ENCODE data around the gene NDUFA11. TPM values are rescaled to one million over a fixed set of nuclear protein-coding genes. Genes with fewer than 3 reads are reported as not detected.

Gene NDUFA11
- total and polyA plus RNA-seq, 2 of the 13 experiments (the other 11 are each of a cell fraction or from before 2014, with no cell fraction given) = 286 to 378 TPM

GRCh38 chr19:5870986-5871394, 32.6 kb downstream of the NDUFA11 start (continued):
- TF ChIP-seq ATF1 (CRISPR knock-in tag; IDR thresholded peaks at IDR 0.05) (peak; percentile 66), REST (IDR thresholded peaks at IDR 0.05; ENCODE audit: borderline replicate concordance in 1 of 2, low read depth in 1 of 2, low read length in 2 of 2) (peak in 1 of 2 experiments; percentile 62; a peak in 1 of 4 replicates), SOX5 (CRISPR knock-in tag; IDR thresholded peaks at IDR 0.05; ENCODE audit: borderline replicate concordance) (peak; percentile 97), SNAPC4 (CRISPR knock-in tag; IDR thresholded peaks at IDR 0.05) (no peak), ZNF549 (CRISPR knock-in tag; IDR thresholded peaks at IDR 0.05) (no peak), ZFP41 (CRISPR knock-in tag; IDR thresholded peaks at IDR 0.05; ENCODE audit: borderline replicate concordance) (no peak), ZNF335 (CRISPR knock-in tag; IDR thresholded peaks at IDR 0.05) (peak; percentile 73; the same call in 1 of the 2 replicates), ATF4 (CRISPR knock-in tag; IDR thresholded peaks at IDR 0.05) (peak; percentile 47 to 100; a peak in 3 of 4 replicates), CC2D1A (CRISPR knock-in tag; IDR thresholded peaks at IDR 0.05) (no peak), HBP1 (CRISPR knock-in tag; IDR thresholded peaks at IDR 0.05; ENCODE audit: low read depth) (no peak), FLYWCH1 (CRISPR knock-in tag; IDR thresholded peaks at IDR 0.05) (no peak), ZNF619 (CRISPR knock-in tag; IDR thresholded peaks at IDR 0.05) (peak; percentile 43; the same call in 1 of the 2 replicates), ARHGAP35 (CRISPR knock-in tag; IDR thresholded peaks at IDR 0.05; ENCODE audit: borderline replicate concordance) (no peak), IKZF1 (IDR thresholded peaks at IDR 0.05) (no peak), ZBTB44 (CRISPR knock-in tag; IDR thresholded peaks at IDR 0.05) (peak; percentile 73; the same call in 1 of the 2 replicates), FOXK2 (IDR thresholded peaks at IDR 0.05) (no peak), ZNF703 (CRISPR knock-in tag; IDR thresholded peaks at IDR 0.05; ENCODE audit: borderline replicate concordance) (peak; percentile 36; the same call in 1 of the 2 replicates), POLR2G (IDR thresholded peaks at IDR 0.05; ENCODE audit: low read depth, low read length) (peak; percentile 72)
